HG03571 (cell line): Measurements from ENCODE around the gene SOCS4.

Experiments
- ATAC-seq: cut with Tn5 transposase; IDR thresholded peaks from one replicate; pipeline ENCODE4 v1.9.1; 2021; ENCODE audit not compliant: unreplicated experiment

Gene SOCS4

DNA sequence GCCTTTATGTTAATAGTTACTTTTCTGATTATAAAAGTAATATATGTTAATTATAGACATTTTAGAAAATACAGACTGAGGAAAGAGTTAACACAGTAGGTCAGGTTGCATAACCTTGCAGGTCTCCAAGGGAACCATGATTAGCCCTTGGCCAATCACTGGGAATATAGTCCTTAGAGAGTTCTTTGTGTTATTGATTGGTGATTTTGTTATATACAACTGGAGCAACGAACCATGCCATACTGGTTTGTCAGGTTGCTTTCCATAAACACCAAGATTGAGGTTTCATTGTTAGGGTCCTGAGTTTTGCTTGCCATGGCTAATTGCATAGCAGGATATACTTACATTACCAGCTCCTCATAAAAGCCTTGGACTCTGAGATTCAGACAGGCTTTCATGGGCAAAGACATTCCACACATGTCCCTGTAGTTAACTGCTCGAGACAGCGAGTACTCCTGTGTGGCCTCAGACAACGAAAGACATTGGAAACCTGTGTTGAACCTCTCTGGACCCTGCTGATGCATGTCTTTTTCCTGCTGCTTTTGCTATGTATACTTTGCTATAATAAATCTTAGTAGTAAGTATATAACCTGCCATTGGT lies 58.1 kb downstream of the SOCS4 start:
- no peak for ATAC-seq

DNA sequence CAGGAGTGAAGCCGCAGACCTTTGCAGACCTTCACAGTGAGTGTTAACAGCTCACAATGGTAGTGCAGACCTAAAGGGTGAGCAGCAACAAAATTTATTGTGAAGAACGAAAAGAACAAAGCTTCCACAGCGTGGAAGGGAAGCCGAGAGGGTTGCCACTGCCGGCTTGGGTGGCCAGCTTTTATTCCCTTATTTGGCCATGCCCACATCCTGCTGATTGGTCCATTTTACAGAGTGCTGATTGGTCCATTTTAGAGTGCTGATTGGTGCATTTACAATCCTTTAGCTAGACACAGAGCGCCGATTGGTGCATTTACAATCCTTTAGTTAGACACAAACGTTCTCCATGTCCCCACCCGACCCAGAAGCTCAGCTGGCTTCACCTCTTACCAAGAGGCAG lies 59.9 kb downstream of the SOCS4 start:
- ATAC-seq, result no peak

DNA sequence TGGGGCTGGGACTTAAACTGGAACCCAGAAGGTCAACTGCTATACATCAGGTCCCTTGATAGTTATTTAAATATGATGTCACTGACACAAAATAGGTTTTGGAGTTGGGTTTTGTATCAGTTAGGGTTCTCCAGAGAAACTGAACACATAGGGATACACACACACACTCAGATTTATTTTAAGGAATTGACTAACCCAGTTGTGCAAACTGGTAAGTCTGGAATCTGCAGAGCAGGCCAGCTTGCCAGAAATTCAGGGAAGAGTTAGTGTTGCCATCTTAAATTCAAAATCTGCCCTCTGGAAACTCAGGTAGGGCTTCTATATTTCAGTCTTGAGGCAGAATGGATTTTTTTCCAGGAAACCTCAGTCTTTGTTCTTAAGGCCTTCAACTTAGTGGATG lies 61.3 kb downstream of the SOCS4 start:
- ATAC-seq, result no peak

DNA sequence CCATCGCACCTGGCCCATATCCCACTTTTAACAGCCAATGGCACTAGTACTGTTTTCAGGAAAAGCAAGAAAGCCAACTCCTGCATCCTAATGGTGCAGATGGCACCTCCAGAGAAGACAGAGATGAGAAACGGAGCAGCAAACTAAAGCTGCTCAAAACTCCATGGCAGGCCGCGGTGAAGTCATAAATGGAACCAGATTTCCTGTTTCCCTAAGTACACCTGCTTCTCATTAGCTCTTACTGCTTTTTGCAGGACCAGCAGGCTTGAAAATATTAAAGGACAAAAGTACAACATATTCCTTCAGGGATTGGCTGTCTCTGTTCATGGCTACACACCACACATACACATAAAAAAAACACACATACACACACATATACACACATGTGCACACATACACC lies 65.3 kb downstream of the SOCS4 start:
- no peak for ATAC-seq

DNA sequence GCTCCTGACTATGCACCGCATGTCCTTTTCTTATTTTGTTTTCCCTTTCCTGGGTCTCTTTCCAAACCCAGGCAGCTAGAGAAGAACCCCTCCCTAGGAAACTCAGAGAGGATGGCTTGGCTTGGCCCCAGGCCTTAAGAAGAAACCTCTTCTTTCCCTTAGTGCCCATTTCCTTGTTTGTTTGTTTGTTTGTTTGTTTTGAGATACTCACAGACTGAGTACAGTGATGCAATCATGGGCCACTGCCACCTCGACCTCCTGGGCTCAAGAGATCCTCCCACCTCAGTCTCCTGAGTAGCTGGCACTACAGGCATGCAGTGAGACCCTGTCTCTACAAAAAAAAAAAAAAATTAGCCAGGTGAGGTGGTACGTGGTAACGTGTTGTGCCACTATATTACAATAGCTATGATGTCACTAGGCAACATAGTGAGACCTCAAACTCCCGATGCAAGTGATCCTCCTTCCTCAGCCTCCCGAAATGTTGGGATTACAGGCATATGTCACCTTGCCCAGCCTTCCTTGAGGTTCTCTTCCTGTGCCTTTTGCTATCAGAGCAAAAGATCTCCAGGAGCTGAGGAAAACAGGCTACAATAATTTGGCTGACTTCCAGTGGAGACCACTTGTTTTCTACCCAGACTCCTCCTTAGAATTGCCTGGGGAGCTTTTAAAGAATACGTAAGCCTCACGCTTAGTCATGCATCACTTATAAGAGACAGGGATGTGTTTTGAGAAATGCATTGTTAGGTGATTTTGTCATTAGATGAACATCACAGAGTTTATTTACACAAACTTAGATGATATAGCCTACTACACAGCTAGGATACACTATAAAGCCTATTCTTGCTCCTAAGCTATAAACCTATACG lies 67.5 kb downstream of the SOCS4 start:
- no peak for ATAC-seq

DNA sequence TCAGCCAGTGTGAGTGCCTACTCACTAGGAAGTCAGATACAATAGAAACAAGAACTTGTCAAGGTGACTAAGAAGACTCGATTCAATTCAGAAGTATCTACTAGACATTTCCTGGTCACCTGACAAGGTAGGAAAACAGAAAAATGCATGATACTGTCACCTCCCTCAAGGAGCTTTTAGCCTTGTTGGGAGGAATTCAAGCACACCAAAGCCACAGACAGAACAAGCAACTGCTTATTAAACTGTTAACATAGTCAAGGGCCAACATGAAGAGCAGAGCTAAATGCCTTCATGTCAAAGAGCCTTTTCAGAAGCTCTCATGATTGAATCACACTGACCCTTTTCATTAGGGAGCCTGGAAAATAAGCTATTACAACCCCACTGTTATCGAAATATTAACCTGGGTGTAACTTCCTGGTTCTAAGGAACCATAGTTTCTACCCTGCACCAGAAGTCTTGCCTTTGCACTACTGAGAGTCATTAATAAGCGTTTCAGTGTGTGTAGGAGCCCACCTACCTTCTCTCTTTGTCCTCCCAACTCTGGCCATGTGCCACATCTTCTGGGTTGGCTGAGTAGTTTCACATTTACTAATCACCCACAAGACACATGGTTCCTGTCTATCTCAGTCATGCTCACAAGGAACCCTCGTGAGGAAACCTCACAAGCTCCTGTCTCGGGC lies 71.0 kb downstream of the SOCS4 start:
- peak; percentile 63 for ATAC-seq

DNA sequence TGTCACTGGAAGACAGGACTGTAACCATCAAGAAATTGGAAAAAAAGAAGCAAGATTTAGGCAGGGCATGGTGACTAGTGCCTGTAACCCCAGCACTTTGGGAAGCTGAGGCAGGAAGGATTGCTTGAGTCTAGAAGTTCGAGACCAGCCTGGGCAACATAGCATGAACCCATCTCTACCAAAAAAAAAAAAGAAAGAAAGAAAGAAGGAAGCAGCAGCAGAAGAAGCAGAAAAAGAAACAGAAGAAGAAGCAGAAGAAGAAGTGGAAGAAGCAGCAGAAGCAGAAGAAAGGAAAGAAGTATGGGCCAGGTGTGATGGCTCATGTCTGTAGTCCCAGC lies 71.5 kb downstream of the SOCS4 start:
- no peak for ATAC-seq
